Measurements from ENCODE around the gene TDRD1. TPM values are rescaled to one million over a fixed set of nuclear protein-coding genes. Genes with fewer than 3 reads are reported as not detected.

Gene TDRD1
- total and polyA plus RNA-seq, 9 of the 15 experiments (the other 6 are each of a cell fraction or from before 2014, with no cell fraction given) = not detected

- Histone ChIP-seq H3K4me1 (replicated peaks in 1 of 2; ENCODE audit: control insufficient read depth in 2 of 2, insufficient read depth in 2 of 2, low read length in 2 of 2) (no peaks in the 10 kb centered on the region), H3K27me3 (ENCODE audit: control insufficient read depth in 2 of 2, insufficient read depth in 2 of 2, low read length in 2 of 2) (peaks cover 4 to 9% of the 10 kb centered on the region in 2 experiments), H3K4me3 (no peak overlapping the region), H2AFZ (ENCODE audit: low read depth, low read length) (no peak overlapping the region), H3K36me3 (ENCODE audit: control insufficient read depth, insufficient read depth, low read length) (no peaks in the 10 kb centered on the region), H4K20me1 (replicated peaks; ENCODE audit: control insufficient read depth, insufficient read depth, low read length) (no peaks in the 10 kb centered on the region), H3K79me2 (ENCODE audit: control insufficient read depth, insufficient read depth, low read length) (no peaks in the 10 kb centered on the region), H3K9me1 (ENCODE audit: control insufficient read depth, insufficient read depth, low read length) (no peaks in the 10 kb centered on the region), H3K9me3 (replicated peaks; ENCODE audit: control insufficient read depth, insufficient read depth, low read depth, low read length) (no peaks in the 10 kb centered on the region), H3K4me2 (ENCODE audit: insufficient read depth, low read length) (no peak overlapping the region), H3K9ac (ENCODE audit: insufficient read depth in 1 of 2, low read depth in 2 of 2, low read length in 2 of 2) (no peak overlapping the region), H3K27ac (ENCODE audit: extremely low read depth, low read depth, low read length) (no peak overlapping the region)
- FAIRE-seq (no peak), DNase-seq (ENCODE audit: extremely low read depth in 1 of 4, low spot score in 3 of 4) (no peak), ATAC-seq (no peak)
- intact Hi-C loops (cut with micrococcal nuclease) (no loop called here), in situ Hi-C loops (cut with MboI) (no loop called here)
- TF ChIP-seq ZBTB33 (CRISPR knock-in tag; IDR thresholded peaks at IDR 0.05) (no peak), PREB (CRISPR knock-in tag; IDR thresholded peaks at IDR 0.05) (no peak)
- no TSS peak for BruUV-seq (replicated peaks)
- 14% methylated on average over 5 of the region's 5 CpGs for WGBS (ENCODE audit: insufficient coverage, low coverage, missing lambda C conversion rate)
- POLR2A ChIA-PET = no interaction called here
- CTCF ChIA-PET (ENCODE audit: low intra/inter-chr PET ratio) = interaction anchor here (0.7 kb wide), 1 partner anchor 514 kb away, joined by 5 read pairs; no protein-coding TSS in a partner anchor
These were observed 5.1 kb downstream of the TDRD1 start for GRCh38 chr10:114184276-114184675.

GRCh38 chr10:114188001-114188400, 8.8 kb downstream of the TDRD1 start:
- no peak for DNase-seq (ENCODE audit: extremely low read depth in 1 of 4, low spot score in 3 of 4)
- no peak for ATAC-seq
- WGBS (ENCODE audit: insufficient coverage, low coverage, missing lambda C conversion rate) = 3% methylated on average over 3 of the region's 3 CpGs
- in situ Hi-C loops (cut with MboI) = no loop called here
- Histone ChIP-seq H3K4me1 (replicated peaks in 1 of 2; ENCODE audit: control insufficient read depth in 2 of 2, insufficient read depth in 2 of 2, low read length in 2 of 2) (no peaks in the 10 kb centered on the region), H3K4me2 (ENCODE audit: insufficient read depth, low read length) (no peak overlapping the region), H2AFZ (ENCODE audit: low read depth, low read length) (no peak overlapping the region), H3K4me3 (no peak overlapping the region), H3K9ac (ENCODE audit: insufficient read depth in 1 of 2, low read depth in 2 of 2, low read length in 2 of 2) (no peak overlapping the region), H3K9me3 (replicated peaks; ENCODE audit: control insufficient read depth, insufficient read depth, low read depth, low read length) (no peaks in the 10 kb centered on the region), H4K20me1 (replicated peaks; ENCODE audit: control insufficient read depth, insufficient read depth, low read length) (no peaks in the 10 kb centered on the region), H3K27me3 (ENCODE audit: control insufficient read depth in 2 of 2, insufficient read depth in 2 of 2, low read length in 2 of 2) (peaks cover 6 to 13% of the 10 kb centered on the region in 2 experiments), H3K27ac (ENCODE audit: extremely low read depth, low read depth, low read length) (no peak overlapping the region), H3K79me2 (ENCODE audit: control insufficient read depth, insufficient read depth, low read length) (no peaks in the 10 kb centered on the region), H3K9me1 (ENCODE audit: control insufficient read depth, insufficient read depth, low read length) (no peaks in the 10 kb centered on the region), H3K36me3 (ENCODE audit: control insufficient read depth, insufficient read depth, low read length) (no peaks in the 10 kb centered on the region)
- TF ChIP-seq ZBTB9 (CRISPR knock-in tag; IDR thresholded peaks at IDR 0.05) = no peak
- no peak for TF ChIP-seq PHF20 (IDR thresholded peaks at IDR 0.05; ENCODE audit: partially characterized antibody)
- no peak for TF ChIP-seq EWSR1 (IDR thresholded peaks at IDR 0.05; ENCODE audit: borderline replicate concordance, low read depth, partially characterized antibody)
- no peak for TF ChIP-seq ZBTB8A (IDR thresholded peaks at IDR 0.05; ENCODE audit: partially characterized antibody)
- TF ChIP-seq ZNF436 (CRISPR knock-in tag; IDR thresholded peaks at IDR 0.05) = no peak
- TF ChIP-seq ZNF655 (CRISPR knock-in tag; IDR thresholded peaks at IDR 0.05) = no peak
- TF ChIP-seq NRF1 (conservative IDR thresholded peaks at IDR 0.05 in 1 of 2, IDR thresholded peaks at IDR 0.05 in 1 of 2) = no peak
- TF ChIP-seq KAT8 (IDR thresholded peaks at IDR 0.05; ENCODE audit: low read depth) = no peak
- intact Hi-C loops (cut with micrococcal nuclease) = no loop called here
- BruUV-seq (replicated peaks) = no TSS peak
- no peak for FAIRE-seq
- POLR2A ChIA-PET = no interaction called here
- CTCF ChIA-PET (ENCODE audit: low intra/inter-chr PET ratio) = no interaction called here
